ENCODE results near the gene AP3B1. TPM values are rescaled to one million over a fixed set of nuclear protein-coding genes. Genes with fewer than 3 reads are reported as not detected.

The AP3B1 gene
- polyA plus RNA-seq, 1 of the 3 experiments (the other 2 are of a cell fraction): 18.0 TPM

DNA sequence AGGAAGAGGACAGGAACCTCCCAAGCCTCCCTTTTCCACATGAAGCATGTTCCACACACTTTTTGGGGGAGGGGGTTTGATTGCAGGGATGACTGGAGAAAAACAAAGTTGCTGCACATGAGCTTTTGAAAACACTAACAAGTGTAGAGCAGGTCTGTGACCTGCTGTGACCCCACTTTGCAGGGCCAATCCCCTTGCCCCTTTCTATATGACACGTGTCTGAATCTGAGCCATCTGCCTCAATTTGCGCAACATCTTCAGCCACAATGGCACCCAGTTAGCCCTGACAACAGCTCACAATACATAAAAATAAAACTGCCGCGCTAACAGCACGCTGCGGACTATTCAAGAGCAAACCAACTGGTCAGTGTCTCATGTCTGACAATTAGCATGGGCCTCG lies 290.6 kb downstream of the AP3B1 start:
- no peak for DNase-seq
- no peaks in the 10 kb centered on the region for H3K9me2 ChIP-seq
- TF ChIP-seq, protein P1, sequence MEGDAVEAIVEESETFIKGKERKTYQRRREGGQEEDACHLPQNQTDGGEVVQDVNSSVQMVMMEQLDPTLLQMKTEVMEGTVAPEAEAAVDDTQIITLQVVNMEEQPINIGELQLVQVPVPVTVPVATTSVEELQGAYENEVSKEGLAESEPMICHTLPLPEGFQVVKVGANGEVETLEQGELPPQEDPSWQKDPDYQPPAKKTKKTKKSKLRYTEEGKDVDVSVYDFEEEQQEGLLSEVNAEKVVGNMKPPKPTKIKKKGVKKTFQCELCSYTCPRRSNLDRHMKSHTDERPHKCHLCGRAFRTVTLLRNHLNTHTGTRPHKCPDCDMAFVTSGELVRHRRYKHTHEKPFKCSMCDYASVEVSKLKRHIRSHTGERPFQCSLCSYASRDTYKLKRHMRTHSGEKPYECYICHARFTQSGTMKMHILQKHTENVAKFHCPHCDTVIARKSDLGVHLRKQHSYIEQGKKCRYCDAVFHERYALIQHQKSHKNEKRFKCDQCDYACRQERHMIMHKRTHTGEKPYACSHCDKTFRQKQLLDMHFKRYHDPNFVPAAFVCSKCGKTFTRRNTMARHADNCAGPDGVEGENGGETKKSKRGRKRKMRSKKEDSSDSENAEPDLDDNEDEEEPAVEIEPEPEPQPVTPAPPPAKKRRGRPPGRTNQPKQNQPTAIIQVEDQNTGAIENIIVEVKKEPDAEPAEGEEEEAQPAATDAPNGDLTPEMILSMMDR (IDR thresholded peaks at IDR 0.05): no peak
- TF ChIP-seq, protein P2, sequence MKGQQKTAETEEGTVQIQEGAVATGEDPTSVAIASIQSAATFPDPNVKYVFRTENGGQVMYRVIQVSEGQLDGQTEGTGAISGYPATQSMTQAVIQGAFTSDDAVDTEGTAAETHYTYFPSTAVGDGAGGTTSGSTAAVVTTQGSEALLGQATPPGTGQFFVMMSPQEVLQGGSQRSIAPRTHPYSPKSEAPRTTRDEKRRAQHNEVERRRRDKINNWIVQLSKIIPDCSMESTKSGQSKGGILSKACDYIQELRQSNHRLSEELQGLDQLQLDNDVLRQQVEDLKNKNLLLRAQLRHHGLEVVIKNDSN (IDR thresholded peaks at IDR 0.05; ENCODE audit: borderline replicate concordance, low read depth): no peak
- TF ChIP-seq FOXJ3 (CRISPR knock-in tag; IDR thresholded peaks at IDR 0.05): no peak
- TF ChIP-seq NRF1 (IDR thresholded peaks at IDR 0.05; ENCODE audit: low read depth, low read length): no peak
- no peak for TF ChIP-seq FOSL2 (IDR thresholded peaks at IDR 0.05; ENCODE audit: borderline replicate concordance, low read depth)
- TF ChIP-seq RFX5 (IDR thresholded peaks at IDR 0.05; ENCODE audit: low read length): no peak
- no peak for TF ChIP-seq TCF12 (IDR thresholded peaks at IDR 0.05)
- TF ChIP-seq, protein P3, sequence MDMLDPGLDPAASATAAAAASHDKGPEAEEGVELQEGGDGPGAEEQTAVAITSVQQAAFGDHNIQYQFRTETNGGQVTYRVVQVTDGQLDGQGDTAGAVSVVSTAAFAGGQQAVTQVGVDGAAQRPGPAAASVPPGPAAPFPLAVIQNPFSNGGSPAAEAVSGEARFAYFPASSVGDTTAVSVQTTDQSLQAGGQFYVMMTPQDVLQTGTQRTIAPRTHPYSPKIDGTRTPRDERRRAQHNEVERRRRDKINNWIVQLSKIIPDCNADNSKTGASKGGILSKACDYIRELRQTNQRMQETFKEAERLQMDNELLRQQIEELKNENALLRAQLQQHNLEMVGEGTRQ (IDR thresholded peaks at IDR 0.05; ENCODE audit: borderline replicate concordance, low read depth, low read length): no peak
- no peak for TF ChIP-seq FOXM1 (IDR thresholded peaks at IDR 0.05; ENCODE audit: low read depth)
- TF ChIP-seq RAD21 (IDR thresholded peaks at IDR 0.05; ENCODE audit: low read length): no peak
- no peak for TF ChIP-seq RXRA (IDR thresholded peaks at IDR 0.05; ENCODE audit: borderline replicate concordance, low read depth)
- no peak for TF ChIP-seq JUND (IDR thresholded peaks at IDR 0.05)
- TF ChIP-seq, protein P4, sequence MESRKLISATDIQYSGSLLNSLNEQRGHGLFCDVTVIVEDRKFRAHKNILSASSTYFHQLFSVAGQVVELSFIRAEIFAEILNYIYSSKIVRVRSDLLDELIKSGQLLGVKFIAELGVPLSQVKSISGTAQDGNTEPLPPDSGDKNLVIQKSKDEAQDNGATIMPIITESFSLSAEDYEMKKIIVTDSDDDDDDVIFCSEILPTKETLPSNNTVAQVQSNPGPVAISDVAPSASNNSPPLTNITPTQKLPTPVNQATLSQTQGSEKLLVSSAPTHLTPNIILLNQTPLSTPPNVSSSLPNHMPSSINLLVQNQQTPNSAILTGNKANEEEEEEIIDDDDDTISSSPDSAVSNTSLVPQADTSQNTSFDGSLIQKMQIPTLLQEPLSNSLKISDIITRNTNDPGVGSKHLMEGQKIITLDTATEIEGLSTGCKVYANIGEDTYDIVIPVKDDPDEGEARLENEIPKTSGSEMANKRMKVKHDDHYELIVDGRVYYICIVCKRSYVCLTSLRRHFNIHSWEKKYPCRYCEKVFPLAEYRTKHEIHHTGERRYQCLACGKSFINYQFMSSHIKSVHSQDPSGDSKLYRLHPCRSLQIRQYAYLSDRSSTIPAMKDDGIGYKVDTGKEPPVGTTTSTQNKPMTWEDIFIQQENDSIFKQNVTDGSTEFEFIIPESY (IDR thresholded peaks at IDR 0.05; ENCODE audit: borderline replicate concordance, low read depth): no peak
- TF ChIP-seq SIN3A (IDR thresholded peaks at IDR 0.05; ENCODE audit: borderline replicate concordance, low read depth, low read length): no peak
- TF ChIP-seq RCOR1 (IDR thresholded peaks at IDR 0.05; ENCODE audit: low read length): no peak
- TF ChIP-seq CHD2 (IDR thresholded peaks at IDR 0.05; ENCODE audit: low read length, partially characterized antibody): no peak
- H2AFZ ChIP-seq (ENCODE audit: low read depth): no peak overlapping the region
- no peaks in the 10 kb centered on the region for H3K9me3 ChIP-seq
- no peaks in the 10 kb centered on the region for H3K27me3 ChIP-seq (ENCODE audit: insufficient read depth)
- WGBS (ENCODE audit: low lambda C conversion rate): 92% methylated on average over 7 of the region's 7 CpGs
- H3K4me1 ChIP-seq (ENCODE audit: control insufficient read depth in 1 of 2, insufficient read depth in 2 of 2, low read depth in 1 of 2, low read length in 1 of 2): peaks cover 0 to 5% of the 10 kb centered on the region in 2 experiments; a peak in 2 of 4 replicates
- no peaks in the 10 kb centered on the region for H3K79me2 ChIP-seq (ENCODE audit: insufficient read depth)
- ChIA-PET CTCF (interaction anchor here (1.1 to 1.8 kb wide), 2 partner anchors 18 to 443 kb away, joined by 3 to 6 read pairs; no protein-coding TSS in a partner anchor), POLR2A (no interaction called here)
- no peaks in the 10 kb centered on the region for H4K20me1 ChIP-seq (ENCODE audit: insufficient read depth)
- H3K4me3 ChIP-seq (ENCODE audit: low read depth in 2 of 2, low read length in 1 of 2): no peak overlapping the region
- H3K27ac ChIP-seq (ENCODE audit: low read depth in 2 of 2, low read length in 1 of 2): no peak overlapping the region
- H3K36me3 ChIP-seq (replicated peaks in 1 of 2; ENCODE audit: control insufficient read depth in 1 of 2, insufficient read depth in 2 of 2, low read length in 1 of 2): peaks cover 8 to 21% of the 10 kb centered on the region in 2 experiments
- no peak overlapping the region for H3K4me2 ChIP-seq
- no peak overlapping the region for H3K9ac ChIP-seq
- H3F3A ChIP-seq (replicated peaks; ENCODE audit: insufficient read depth): peaks cover 5% of the 10 kb centered on the region
